Ovary (tissue), 9 donors: ENCODE measurements around the gene PCBP3. TPM values are rescaled to one million over a fixed set of nuclear protein-coding genes. Genes with fewer than 3 reads are reported as not detected.

Source experiments
- DNase-seq, 5 donors: peaks; one replicate each; pipeline ENCODE4 v3.0.0-alpha.2; 2019 to 2020
- H3K27ac ChIP-seq, 2 donors: fragments of 200-600 bp; one replicate each; pipeline versions ENCODE4 v1.5.1 to v1.8.0; 2019 to 2022
- H3K27me3 ChIP-seq: fragments of 200-600 bp; one replicate; pipeline ENCODE4 v1.8.0; 2022
- H3K36me3 ChIP-seq: fragments of 200-600 bp; sonication (generic); one replicate; pipeline ENCODE4 v1.5.1; 2019
- H3K4me1 ChIP-seq: one replicate; pipeline ENCODE4 v1.8.1; 2013; ENCODE audit warnings: mild to moderate bottlenecking, moderate library complexity; ENCODE audit not compliant: insufficient read depth
- H3K4me3 ChIP-seq: fragments of 200-600 bp; sonication (generic); one replicate; pipeline ENCODE4 v1.5.1; 2017
- H3K9me3 ChIP-seq, 2 donors: fragments of 200-600 bp in 1 of 2; sonication (generic) in 1 of 2; one replicate each; pipeline versions ENCODE4 v1.5.1 to v1.8.1; 2013 to 2019; ENCODE audit warnings: mild to moderate bottlenecking in 1 of 2, moderate library complexity in 1 of 2
- CTCF ChIP-seq, 3 donors: fragments of 450-650 bp in 2 of 3; fragments of 200-600 bp in 1 of 3; IDR thresholded peaks; one replicate each; pipeline versions ENCODE4 v1.5.1 to v1.8.0; 2016 to 2022; ENCODE audit warnings: antibody characterized with exemption in 3 of 3, mild to moderate bottlenecking in 1 of 3
- EP300 ChIP-seq: sonication (generic); formaldehyde crosslinking; IDR thresholded peaks from one replicate; pipeline ENCODE4 v1.6.1; 2017; ENCODE audit warnings: antibody characterized with exemption
- POLR2A ChIP-seq: fragments of 450-650 bp; IDR thresholded peaks from one replicate; pipeline ENCODE4 v1.6.1; 2017; ENCODE audit warnings: antibody characterized with exemption, mild to moderate bottlenecking, moderate library complexity
- WGBS, 3 donors: extraction: QIAGEN DNeasy Blood & Tissue Kit in 1 of 3; methylation state at CpG; one replicate each; pipeline versions ENCODE4 v1.1.5 to v1.1.7; 2013 to 2017; 5-methylcytosine and 5-hydroxymethylcytosine counted together
- intact Hi-C, 4 donors: fragments of 100-400 bp; cut with DNase I; formaldehyde crosslinking; loops; one replicate each; pipeline versions ENCODE4 v1.11.0 to v1.15.1; 2022 to 2023
- polyA plus RNA-seq, 2 donors: library from polyadenylated mRNA; stranded (reverse); fragments of 200-250 nt in 1 of 2; fragments of 350-450 nt in 1 of 2; fragmentation: Illumina TruSeq in 1 of 2; extraction: RNeasy Lipid Tissue Mini Kit (QIAGEN cat#74804) in 1 of 2; gene quantifications; one replicate each; pipeline ENCODE4 v1.2.3, GENCODE V29; 2013 to 2014
- total RNA-seq, 7 donors: library from RNA; depleted of rRNA in 2 of 7; stranded (reverse); fragments of >200 nt in 2 of 7; fragmentation: NEBNext Ultra II Directional in 3 of 7; extraction: Animal tissue kit (Norgen Biotek cat#: 25700) in 3 of 7; gene quantifications; one replicate each; pipeline versions ENCODE4 v1.1.0 to v1.2.4, GENCODE V29; 2016 to 2023
- donor health status: DM: no; HTN: no; CAD: no; lungs with moderate emphysema.
- donor health status: DM: no; HTN: no; CAD: no.
- donor health status: Bipolar disorder and iron deficiency.
- donor health status: DM: yes; HTN: yes; CAD: no.
- donor health status: DM: no; HTN: no; CAD: no.
- donor health status: DM: yes; HTN: yes; CAD: no.

Gene PCBP3
- total and polyA plus RNA-seq, 9 donors, result 2.4 to 10.1 (median 5.4) TPM

DNA sequence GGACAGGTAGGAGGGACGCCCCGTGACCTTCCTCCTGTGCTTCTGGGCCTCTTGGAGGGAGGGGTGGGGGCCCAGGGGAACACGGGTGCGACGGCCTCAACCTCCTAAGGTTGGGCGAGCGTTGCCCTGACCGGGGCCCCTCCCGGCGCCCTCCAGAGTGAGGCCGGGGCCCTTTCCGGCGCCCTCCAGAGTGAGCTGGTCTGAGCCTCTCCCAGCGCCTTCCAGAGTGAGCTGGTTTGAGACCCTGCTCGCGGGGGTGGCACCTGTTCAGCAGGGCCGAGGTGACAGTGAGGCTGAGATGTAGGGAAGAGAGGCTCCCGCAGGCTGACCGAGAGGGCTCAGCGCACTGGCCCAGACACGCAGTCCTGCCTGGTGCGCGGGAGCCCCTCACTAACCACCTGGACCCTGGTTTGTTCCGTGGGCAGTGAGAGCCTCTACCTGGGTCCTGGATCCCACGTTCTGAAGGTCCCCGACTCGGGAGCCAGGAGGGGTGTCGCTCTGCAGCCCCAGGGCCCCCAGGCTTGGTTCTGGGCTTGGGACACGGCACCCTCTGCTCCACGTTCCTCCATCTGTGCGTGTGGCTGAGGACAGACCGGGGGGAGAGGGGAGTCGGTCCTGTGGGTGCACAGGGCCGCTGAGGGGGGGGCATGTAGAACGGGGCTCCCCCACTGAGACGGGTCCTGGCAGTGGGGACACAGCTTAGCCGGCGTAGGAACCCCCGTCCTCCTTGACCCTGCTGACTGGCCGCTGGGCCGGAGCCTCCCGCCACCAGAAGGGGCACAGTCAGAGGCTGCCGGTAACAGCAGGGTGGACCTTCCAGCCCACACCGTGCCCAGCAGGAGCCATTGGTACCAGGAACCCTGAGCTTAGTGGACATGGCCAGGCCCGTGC is 339.5 kb downstream of the PCBP3 start:
- Histone ChIP-seq H3K9me3 (no peaks in the 10 kb centered on the region), H3K4me3 (peak overlapping the region; percentile 99), H3K27ac (peak overlapping the region; percentile 14 to 71), H3K36me3 (no peaks in the 10 kb centered on the region), H3K4me1 (peaks cover 12% of the 10 kb centered on the region), H3K27me3 (no peaks in the 10 kb centered on the region)
- DNase-seq, result peak; percentile 34 to 60 (median 52)
- WGBS, 3 donors, result 7 to 25% (median 8%) methylated on average over 39 to 45 of the region's 45 CpGs
- intact Hi-C loops, result loop anchor here in 2 of 4 donors (5.0 kb wide), 2 partner anchors 39 to 54 kb away; no protein-coding TSS in a partner anchor
- no peak for TF ChIP-seq EP300
- TF ChIP-seq POLR2A, result no peak

DNA sequence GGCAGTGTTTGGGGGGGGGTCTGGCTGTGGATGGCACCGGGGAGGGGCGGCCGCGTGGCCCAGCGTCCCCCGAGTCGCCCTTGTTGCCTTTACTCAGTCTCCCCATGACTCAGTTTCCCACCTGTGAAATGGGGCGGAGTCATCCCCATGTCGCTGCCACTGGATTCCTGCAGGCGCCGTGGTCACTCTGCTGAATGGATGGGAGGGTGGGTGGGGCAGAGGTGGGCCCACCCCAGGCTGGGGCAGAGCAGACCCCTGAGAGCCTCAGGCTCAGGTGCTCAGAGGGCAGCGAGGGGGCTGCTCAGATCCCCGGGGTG is 340.1 kb downstream of the PCBP3 start:
- intact Hi-C loops, result loop anchor here in 2 of 4 donors (5.0 kb wide), 2 partner anchors 39 to 54 kb away; no protein-coding TSS in a partner anchor
- peaks cover 15% of the 10 kb centered on the region for H3K4me1 ChIP-seq
- H3K27ac ChIP-seq, result peak overlapping the region; percentile 14 to 71
- peak overlapping the region; percentile 99 for H3K4me3 ChIP-seq
- TF ChIP-seq POLR2A (no peak), CTCF (IDR thresholded peaks at IDR 0.05) (no peak), EP300 (no peak)
- no peaks in the 10 kb centered on the region for H3K9me3 ChIP-seq
- DNase-seq, result no peak
- no peaks in the 10 kb centered on the region for H3K36me3 ChIP-seq
- 12 to 34% (median 25%) methylated on average over 12 to 13 of the region's 13 CpGs for WGBS, 3 donors
- no peaks in the 10 kb centered on the region for H3K27me3 ChIP-seq

DNA sequence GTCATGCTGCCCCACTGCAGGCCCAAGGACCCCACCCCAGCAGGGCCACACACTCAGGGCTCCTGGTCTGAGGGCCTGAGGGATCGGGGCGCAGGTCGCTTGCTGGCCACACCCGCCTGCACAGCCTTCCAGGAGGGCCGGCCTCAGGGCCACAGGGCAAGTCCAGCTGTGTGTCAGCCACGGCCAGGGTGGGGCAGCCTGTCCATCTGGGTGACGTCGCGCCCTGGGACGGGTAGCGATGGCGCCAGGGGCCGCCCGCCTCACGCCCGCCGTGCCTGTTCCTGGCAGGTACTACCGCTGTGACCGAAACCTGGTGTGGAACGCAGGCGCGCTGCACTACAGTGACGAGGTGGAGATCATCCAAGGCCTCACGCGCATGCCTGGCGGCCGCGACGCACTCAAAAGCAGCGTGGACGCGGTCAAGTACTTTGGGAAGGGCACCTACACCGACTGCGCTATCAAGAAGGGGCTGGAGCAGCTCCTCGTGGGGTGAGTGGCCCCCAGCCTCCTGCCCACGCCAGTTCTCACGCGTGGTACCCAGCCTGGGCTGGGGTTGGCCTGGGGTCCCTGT is 340.5 kb downstream of the PCBP3 start:
- DNase-seq, result peak; percentile 59 to 72 (median 69)
- Histone ChIP-seq H3K4me3 (peak overlapping the region; percentile 99), H3K9me3 (no peaks in the 10 kb centered on the region), H3K27ac (peak overlapping the region; percentile 14 to 71), H3K4me1 (peaks cover 18% of the 10 kb centered on the region), H3K36me3 (no peaks in the 10 kb centered on the region), H3K27me3 (no peaks in the 10 kb centered on the region)
- 45 to 67% (median 64%) methylated on average over 25 to 38 of the region's 38 CpGs for WGBS, 3 donors
- TF ChIP-seq POLR2A (no peak), CTCF (IDR thresholded peaks at IDR 0.05) (no peak), EP300 (no peak)
- intact Hi-C loops, result loop anchor here in 2 of 4 donors (5.0 kb wide), 2 partner anchors 38 to 53 kb away; no protein-coding TSS in a partner anchor

DNA sequence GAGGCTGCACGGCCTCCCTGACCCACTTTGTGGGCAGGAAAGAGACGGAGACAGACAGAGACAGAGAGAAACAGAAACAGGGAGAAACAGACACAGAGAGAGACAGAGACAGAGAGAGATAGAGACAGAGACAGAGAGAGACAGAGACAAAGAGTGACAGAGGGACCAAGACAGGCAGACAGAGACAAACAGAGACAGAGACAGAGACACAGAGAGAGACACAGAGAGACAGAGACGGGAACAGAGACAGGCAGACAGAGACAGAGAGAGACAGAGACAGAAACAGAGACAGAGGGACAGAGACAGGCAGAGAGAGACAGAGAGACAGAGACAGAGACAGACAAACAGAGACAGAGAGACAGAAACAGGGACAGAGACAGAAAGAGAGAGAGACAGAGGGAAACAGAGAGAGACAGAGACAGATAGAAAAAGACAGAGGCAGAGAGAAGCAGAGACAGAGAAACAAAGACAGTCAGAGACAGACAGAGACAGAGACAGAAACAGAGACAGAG is 341.1 kb downstream of the PCBP3 start:
- no peak for DNase-seq

More for the DNA sequence above, 341.1 kb downstream of the PCBP3 start:
- intact Hi-C loops, result loop anchor here in 2 of 4 donors (5.0 kb wide), 2 partner anchors 38 to 53 kb away; no protein-coding TSS in a partner anchor
- Histone ChIP-seq H3K27me3 (no peaks in the 10 kb centered on the region), H3K9me3 (no peaks in the 10 kb centered on the region), H3K4me1 (peaks cover 18% of the 10 kb centered on the region), H3K27ac (peak overlapping the region; percentile 14 to 71), H3K4me3 (no peak overlapping the region), H3K36me3 (no peaks in the 10 kb centered on the region)
- 36 to 81% (median 81%) methylated on average over 3 of the region's 3 CpGs for WGBS, 3 donors
- TF ChIP-seq POLR2A (no peak), CTCF (IDR thresholded peaks at IDR 0.05) (no peak), EP300 (no peak)
